ENCODE measurements around the gene HDDC3. TPM values are rescaled to one million over a fixed set of nuclear protein-coding genes. Genes with fewer than 3 reads are reported as not detected.

HDDC3 gene
- total and polyA plus RNA-seq, 9 of the 15 experiments (the other 6 are each of a cell fraction or from before 2014, with no cell fraction given) = 14.9 to 55.8 (median 36.9) TPM

DNA sequence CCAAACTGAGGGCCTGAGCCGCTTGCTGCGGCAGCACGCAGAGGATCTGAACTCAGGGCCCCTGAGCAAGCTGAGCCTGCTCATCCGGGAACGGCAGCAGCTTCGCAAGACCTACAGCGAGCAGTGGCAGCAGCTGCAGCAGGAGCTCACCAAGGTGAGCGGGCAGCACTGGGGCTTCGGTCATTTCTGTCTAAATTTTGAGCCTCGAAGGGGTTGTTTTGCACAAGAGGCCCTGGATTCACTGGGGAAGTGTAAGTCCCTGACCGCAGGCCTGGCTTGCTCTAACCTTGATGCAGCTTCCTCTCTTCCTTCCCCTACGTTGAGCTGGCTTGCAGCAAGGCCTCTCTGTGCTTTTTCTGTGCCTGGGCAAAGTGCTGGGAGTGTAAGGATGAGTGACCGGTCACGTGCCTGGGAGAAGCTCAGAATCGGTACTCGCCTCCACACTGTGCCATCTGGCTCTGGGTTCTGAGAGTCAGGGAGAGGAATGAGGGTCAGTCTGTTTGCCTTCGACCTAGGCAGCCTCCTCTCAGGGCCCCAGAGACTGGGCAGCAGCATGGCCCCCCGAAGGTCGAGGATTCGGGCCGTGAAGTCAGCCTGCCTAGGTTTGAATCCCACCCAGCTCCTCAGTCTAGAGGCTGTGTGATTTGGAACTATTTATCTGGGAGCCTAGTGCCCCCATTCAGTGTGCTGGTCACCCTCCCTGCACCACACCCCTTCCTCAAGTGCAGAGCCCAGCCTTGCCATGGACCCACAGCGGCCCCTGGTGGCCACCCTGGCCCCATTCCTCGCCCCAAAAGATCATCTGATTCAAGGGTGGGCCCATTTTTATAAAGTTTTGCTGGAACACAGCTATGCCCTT lies 46.7 kb downstream of the HDDC3 start (continued):
- TF ChIP-seq, protein P1, sequence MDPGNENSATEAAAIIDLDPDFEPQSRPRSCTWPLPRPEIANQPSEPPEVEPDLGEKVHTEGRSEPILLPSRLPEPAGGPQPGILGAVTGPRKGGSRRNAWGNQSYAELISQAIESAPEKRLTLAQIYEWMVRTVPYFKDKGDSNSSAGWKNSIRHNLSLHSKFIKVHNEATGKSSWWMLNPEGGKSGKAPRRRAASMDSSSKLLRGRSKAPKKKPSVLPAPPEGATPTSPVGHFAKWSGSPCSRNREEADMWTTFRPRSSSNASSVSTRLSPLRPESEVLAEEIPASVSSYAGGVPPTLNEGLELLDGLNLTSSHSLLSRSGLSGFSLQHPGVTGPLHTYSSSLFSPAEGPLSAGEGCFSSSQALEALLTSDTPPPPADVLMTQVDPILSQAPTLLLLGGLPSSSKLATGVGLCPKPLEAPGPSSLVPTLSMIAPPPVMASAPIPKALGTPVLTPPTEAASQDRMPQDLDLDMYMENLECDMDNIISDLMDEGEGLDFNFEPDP (CRISPR knock-in tag; IDR thresholded peaks at IDR 0.05) = no peak
- TF ChIP-seq NFATC3 (IDR thresholded peaks at IDR 0.05) (no peak), ZNF165 (CRISPR knock-in tag; IDR thresholded peaks at IDR 0.05; ENCODE audit: borderline replicate concordance) (no peak), DDX20 (tag; IDR thresholded peaks at IDR 0.05; ENCODE audit: low read depth) (no peak), SP2 (IDR thresholded peaks at IDR 0.05; ENCODE audit: extremely low read depth, low read depth, low read length, poor library complexity, severe bottlenecking) (no peak), HMGN3 (IDR thresholded peaks at IDR 0.05; ENCODE audit: borderline replicate concordance, extremely low read depth, insufficient read length, low read depth, low read length) (no peak), GABPB2 (CRISPR knock-in tag; conservative IDR thresholded peaks at IDR 0.05) (no peak), TAL1 (IDR thresholded peaks at IDR 0.05) (no peak), HEY1 (CRISPR knock-in tag; IDR thresholded peaks at IDR 0.05; ENCODE audit: borderline replicate concordance) (no peak), U2AF2 (optimal IDR thresholded peaks at IDR 0.05; ENCODE audit: low read depth, low read length) (no peak), ZBTB17 (CRISPR knock-in tag; IDR thresholded peaks at IDR 0.05) (no peak), RBM17 (IDR thresholded peaks at IDR 0.05; ENCODE audit: borderline replicate concordance, low read depth, low read length) (no peak), JUN (IDR thresholded peaks at IDR 0.05; ENCODE audit: borderline replicate concordance, low read depth, low read length) (no peak), JUN (CRISPR knock-in tag; IDR thresholded peaks at IDR 0.05; ENCODE audit: borderline replicate concordance) (no peak)
- TF ChIP-seq, protein P2, sequence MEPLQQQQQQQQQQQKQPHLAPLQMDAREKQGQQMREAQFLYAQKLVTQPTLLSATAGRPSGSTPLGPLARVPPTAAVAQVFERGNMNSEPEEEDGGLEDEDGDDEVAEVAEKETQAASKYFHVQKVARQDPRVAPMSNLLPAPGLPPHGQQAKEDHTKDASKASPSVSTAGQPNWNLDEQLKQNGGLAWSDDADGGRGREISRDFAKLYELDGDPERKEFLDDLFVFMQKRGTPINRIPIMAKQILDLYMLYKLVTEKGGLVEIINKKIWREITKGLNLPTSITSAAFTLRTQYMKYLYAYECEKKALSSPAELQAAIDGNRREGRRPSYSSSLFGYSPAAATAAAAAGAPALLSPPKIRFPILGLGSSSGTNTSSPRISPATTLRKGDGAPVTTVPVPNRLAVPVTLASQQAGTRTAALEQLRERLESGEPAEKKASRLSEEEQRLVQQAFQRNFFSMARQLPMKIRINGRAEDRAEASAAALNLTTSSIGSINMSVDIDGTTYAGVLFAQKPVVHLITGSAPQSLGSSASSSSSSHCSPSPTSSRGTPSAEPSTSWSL (CRISPR knock-in tag; IDR thresholded peaks at IDR 0.05; ENCODE audit: borderline replicate concordance) = no peak
- TF ChIP-seq, protein P3, sequence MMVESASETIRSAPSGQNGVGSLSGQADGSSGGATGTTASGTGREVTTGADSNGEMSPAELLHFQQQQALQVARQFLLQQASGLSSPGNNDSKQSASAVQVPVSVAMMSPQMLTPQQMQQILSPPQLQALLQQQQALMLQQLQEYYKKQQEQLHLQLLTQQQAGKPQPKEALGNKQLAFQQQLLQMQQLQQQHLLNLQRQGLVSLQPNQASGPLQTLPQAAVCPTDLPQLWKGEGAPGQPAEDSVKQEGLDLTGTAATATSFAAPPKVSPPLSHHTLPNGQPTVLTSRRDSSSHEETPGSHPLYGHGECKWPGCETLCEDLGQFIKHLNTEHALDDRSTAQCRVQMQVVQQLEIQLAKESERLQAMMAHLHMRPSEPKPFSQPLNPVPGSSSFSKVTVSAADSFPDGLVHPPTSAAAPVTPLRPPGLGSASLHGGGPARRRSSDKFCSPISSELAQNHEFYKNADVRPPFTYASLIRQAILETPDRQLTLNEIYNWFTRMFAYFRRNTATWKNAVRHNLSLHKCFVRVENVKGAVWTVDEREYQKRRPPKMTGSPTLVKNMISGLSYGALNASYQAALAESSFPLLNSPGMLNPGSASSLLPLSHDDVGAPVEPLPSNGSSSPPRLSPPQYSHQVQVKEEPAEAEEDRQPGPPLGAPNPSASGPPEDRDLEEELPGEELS (CRISPR knock-in tag; IDR thresholded peaks at IDR 0.05; ENCODE audit: borderline replicate concordance) = no peak
- TF ChIP-seq, protein P4, sequence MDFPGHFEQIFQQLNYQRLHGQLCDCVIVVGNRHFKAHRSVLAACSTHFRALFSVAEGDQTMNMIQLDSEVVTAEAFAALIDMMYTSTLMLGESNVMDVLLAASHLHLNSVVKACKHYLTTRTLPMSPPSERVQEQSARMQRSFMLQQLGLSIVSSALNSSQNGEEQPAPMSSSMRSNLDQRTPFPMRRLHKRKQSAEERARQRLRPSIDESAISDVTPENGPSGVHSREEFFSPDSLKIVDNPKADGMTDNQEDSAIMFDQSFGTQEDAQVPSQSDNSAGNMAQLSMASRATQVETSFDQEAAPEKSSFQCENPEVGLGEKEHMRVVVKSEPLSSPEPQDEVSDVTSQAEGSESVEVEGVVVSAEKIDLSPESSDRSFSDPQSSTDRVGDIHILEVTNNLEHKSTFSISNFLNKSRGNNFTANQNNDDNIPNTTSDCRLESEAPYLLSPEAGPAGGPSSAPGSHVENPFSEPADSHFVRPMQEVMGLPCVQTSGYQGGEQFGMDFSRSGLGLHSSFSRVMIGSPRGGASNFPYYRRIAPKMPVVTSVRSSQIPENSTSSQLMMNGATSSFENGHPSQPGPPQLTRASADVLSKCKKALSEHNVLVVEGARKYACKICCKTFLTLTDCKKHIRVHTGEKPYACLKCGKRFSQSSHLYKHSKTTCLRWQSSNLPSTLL (IDR thresholded peaks at IDR 0.05) = no peak
